ENCODE data around the gene MRPL1. TPM values are rescaled to one million over a fixed set of nuclear protein-coding genes. Genes with fewer than 3 reads are reported as not detected.
A peak's percentile ranks its signal among the peaks of the same experiment; 100 is the strongest.

Gene MRPL1
- total and polyA plus RNA-seq, 2 of the 13 experiments (the other 11 are each of a cell fraction or from before 2014, with no cell fraction given): 23.3 to 61.5 TPM

DNA sequence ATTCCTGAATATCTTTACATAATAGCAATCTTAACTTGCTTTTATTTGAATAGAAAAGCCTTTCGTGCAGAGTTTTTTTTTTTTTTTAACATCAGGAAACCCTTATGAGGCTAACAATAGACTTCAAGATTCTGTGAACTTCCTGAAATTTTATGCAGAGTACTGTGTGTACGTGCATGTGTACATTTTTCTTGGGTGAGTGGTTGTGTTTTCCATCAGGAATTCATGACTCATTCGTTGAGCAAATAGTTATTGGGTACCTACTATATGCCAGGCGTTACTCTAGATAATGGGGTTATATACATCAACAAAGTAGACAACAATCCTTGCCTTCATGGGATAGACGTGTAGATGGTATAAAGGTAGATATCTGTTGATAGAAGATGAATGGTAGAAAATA is 59.1 kb downstream of the MRPL1 start (continued):
- TF ChIP-seq, protein P1, sequence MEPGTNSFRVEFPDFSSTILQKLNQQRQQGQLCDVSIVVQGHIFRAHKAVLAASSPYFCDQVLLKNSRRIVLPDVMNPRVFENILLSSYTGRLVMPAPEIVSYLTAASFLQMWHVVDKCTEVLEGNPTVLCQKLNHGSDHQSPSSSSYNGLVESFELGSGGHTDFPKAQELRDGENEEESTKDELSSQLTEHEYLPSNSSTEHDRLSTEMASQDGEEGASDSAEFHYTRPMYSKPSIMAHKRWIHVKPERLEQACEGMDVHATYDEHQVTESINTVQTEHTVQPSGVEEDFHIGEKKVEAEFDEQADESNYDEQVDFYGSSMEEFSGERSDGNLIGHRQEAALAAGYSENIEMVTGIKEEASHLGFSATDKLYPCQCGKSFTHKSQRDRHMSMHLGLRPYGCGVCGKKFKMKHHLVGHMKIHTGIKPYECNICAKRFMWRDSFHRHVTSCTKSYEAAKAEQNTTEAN (CRISPR knock-in tag; conservative IDR thresholded peaks at IDR 0.05): no peak
- TF ChIP-seq ZSCAN30 (CRISPR knock-in tag; IDR thresholded peaks at IDR 0.05): no peak
- TF ChIP-seq PRMT3 (CRISPR knock-in tag; IDR thresholded peaks at IDR 0.05; ENCODE audit: borderline replicate concordance, low read depth): no peak
- TF ChIP-seq CHCHD3 (CRISPR knock-in tag; IDR thresholded peaks at IDR 0.05): no peak
- no peak for TF ChIP-seq POLR2A (IDR thresholded peaks at IDR 0.05; ENCODE audit: insufficient read depth in 1 of 2, low read depth in 2 of 2, low read length in 2 of 2)
- TF ChIP-seq SP1 (IDR thresholded peaks at IDR 0.05): no peak
- TF ChIP-seq SP1 (CRISPR knock-in tag; IDR thresholded peaks at IDR 0.05): no peak
- TF ChIP-seq ATF7-NPFF (CRISPR knock-in tag; IDR thresholded peaks at IDR 0.05; ENCODE audit: low read depth): no peak
- TF ChIP-seq ZNF619 (CRISPR knock-in tag; IDR thresholded peaks at IDR 0.05): no peak
- no peak for TF ChIP-seq MIER2 (CRISPR knock-in tag; IDR thresholded peaks at IDR 0.05)
- TF ChIP-seq TEAD2 (CRISPR knock-in tag; IDR thresholded peaks at IDR 0.05): no peak
- TF ChIP-seq ZNF317 (CRISPR knock-in tag; IDR thresholded peaks at IDR 0.05): no peak
- TF ChIP-seq TOPORS (CRISPR knock-in tag; IDR thresholded peaks at IDR 0.05): no peak
- TF ChIP-seq, protein P2, sequence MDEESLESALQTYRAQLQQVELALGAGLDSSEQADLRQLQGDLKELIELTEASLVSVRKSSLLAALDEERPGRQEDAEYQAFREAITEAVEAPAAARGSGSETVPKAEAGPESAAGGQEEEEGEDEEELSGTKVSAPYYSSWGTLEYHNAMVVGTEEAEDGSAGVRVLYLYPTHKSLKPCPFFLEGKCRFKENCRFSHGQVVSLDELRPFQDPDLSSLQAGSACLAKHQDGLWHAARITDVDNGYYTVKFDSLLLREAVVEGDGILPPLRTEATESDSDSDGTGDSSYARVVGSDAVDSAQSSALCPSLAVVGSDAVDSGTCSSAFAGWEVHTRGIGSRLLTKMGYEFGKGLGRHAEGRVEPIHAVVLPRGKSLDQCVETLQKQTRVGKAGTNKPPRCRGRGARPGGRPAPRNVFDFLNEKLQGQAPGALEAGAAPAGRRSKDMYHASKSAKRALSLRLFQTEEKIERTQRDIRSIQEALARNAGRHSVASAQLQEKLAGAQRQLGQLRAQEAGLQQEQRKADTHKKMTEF (CRISPR knock-in tag; IDR thresholded peaks at IDR 0.05): peak; percentile 63; the same call in 1 of the 2 replicates
- no peak for TF ChIP-seq ZFP41 (CRISPR knock-in tag; IDR thresholded peaks at IDR 0.05; ENCODE audit: borderline replicate concordance)
- TF ChIP-seq RXRB (CRISPR knock-in tag; IDR thresholded peaks at IDR 0.05; ENCODE audit: borderline replicate concordance): 0 out of 2 replicates have a peak, but pooled peaks have one; percentile 35
- TF ChIP-seq MAFF (IDR thresholded peaks at IDR 0.05; ENCODE audit: low read depth, low read length): no peak
- TF ChIP-seq SMAD1 (CRISPR knock-in tag; IDR thresholded peaks at IDR 0.05; ENCODE audit: borderline replicate concordance, low read depth): no peak
- TF ChIP-seq CBX5 (CRISPR knock-in tag; IDR thresholded peaks at IDR 0.05; ENCODE audit: borderline replicate concordance): no peak
- TF ChIP-seq TGIF2 (CRISPR knock-in tag; IDR thresholded peaks at IDR 0.05): no peak
- TF ChIP-seq ARHGAP35 (CRISPR knock-in tag; IDR thresholded peaks at IDR 0.05; ENCODE audit: borderline replicate concordance): no peak
- TF ChIP-seq, protein P3, sequence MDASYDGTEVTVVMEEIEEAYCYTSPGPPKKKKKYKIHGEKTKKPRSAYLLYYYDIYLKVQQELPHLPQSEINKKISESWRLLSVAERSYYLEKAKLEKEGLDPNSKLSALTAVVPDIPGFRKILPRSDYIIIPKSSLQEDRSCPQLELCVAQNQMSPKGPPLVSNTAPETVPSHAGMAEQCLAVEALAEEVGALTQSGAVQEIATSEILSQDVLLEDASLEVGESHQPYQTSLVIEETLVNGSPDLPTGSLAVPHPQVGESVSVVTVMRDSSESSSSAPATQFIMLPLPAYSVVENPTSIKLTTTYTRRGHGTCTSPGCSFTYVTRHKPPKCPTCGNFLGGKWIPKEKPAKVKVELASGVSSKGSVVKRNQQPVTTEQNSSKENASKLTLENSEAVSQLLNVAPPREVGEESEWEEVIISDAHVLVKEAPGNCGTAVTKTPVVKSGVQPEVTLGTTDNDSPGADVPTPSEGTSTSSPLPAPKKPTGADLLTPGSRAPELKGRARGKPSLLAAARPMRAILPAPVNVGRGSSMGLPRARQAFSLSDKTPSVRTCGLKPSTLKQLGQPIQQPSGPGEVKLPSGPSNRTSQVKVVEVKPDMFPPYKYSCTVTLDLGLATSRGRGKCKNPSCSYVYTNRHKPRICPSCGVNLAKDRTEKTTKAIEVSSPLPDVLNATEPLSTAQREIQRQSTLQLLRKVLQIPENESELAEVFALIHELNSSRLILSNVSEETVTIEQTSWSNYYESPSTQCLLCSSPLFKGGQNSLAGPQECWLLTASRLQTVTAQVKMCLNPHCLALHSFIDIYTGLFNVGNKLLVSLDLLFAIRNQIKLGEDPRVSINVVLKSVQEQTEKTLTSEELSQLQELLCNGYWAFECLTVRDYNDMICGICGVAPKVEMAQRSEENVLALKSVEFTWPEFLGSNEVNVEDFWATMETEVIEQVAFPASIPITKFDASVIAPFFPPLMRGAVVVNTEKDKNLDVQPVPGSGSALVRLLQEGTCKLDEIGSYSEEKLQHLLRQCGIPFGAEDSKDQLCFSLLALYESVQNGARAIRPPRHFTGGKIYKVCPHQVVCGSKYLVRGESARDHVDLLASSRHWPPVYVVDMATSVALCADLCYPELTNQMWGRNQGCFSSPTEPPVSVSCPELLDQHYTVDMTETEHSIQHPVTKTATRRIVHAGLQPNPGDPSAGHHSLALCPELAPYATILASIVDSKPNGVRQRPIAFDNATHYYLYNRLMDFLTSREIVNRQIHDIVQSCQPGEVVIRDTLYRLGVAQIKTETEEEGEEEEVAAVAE (CRISPR knock-in tag; IDR thresholded peaks at IDR 0.05; ENCODE audit: borderline replicate concordance): no peak
- no peak for TF ChIP-seq RBAK (CRISPR knock-in tag; IDR thresholded peaks at IDR 0.05)
- peak; percentile 67 for TF ChIP-seq SAP130 (CRISPR knock-in tag; IDR thresholded peaks at IDR 0.05; ENCODE audit: low read depth)
- no peak for TF ChIP-seq PHF5A (CRISPR knock-in tag; IDR thresholded peaks at IDR 0.05; ENCODE audit: low read depth, unreplicated experiment)
- no peak for TF ChIP-seq GATAD1 (CRISPR knock-in tag; IDR thresholded peaks at IDR 0.05)
- no peak for TF ChIP-seq ZSCAN21 (CRISPR knock-in tag; IDR thresholded peaks at IDR 0.05; ENCODE audit: borderline replicate concordance)
- TF ChIP-seq ZNF652 (CRISPR knock-in tag; IDR thresholded peaks at IDR 0.05; ENCODE audit: borderline replicate concordance, low read depth): 0 out of 2 replicates have a peak, but pooled peaks have one; percentile 16
